ENCODE results near the gene MFSD6L. TPM values are rescaled to one million over a fixed set of nuclear protein-coding genes. Genes with fewer than 3 reads are reported as not detected.

Gene MFSD6L
- total and polyA plus RNA-seq, 2 of the 13 experiments (the other 11 are each of a cell fraction or from before 2014, with no cell fraction given) = not detected

DNA sequence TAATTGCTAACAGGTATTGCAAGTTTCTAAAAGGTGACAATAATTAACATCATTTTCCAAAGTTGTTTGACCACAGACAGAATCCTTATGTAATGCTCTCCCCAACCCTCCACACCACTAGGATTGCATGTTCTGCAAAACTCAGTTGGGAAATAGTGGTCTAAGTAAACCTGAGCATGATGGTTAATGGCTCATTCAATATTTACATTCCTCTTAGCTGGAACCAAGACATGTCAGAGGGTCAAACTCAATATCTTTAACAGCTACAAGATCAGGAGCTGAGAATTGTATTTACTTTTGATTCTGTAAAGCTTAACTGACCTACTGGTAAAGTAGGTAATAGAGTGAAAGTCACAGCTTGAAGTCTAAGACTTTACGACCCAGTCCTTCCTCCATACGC lies 10.2 kb downstream of the MFSD6L start (continued):
- TF ChIP-seq ZNF235 (CRISPR knock-in tag; IDR thresholded peaks at IDR 0.05; ENCODE audit: borderline replicate concordance) = no peak
- TF ChIP-seq SP140L (CRISPR knock-in tag; IDR thresholded peaks at IDR 0.05; ENCODE audit: borderline replicate concordance) = no peak
- TF ChIP-seq FOXP1 (IDR thresholded peaks at IDR 0.05) = no peak
- peak; percentile 39; the same call in 1 of the 2 replicates for TF ChIP-seq FOXP1 (CRISPR knock-in tag; IDR thresholded peaks at IDR 0.05)
- TF ChIP-seq SOX13 (IDR thresholded peaks at IDR 0.05) = no peak
- peak in 1 of 2 experiments; percentile 59; a peak in 1 of 4 replicates for TF ChIP-seq SOX13 (CRISPR knock-in tag; conservative IDR thresholded peaks at IDR 0.05 in 1 of 2, IDR thresholded peaks at IDR 0.05 in 1 of 2)
- TF ChIP-seq, protein P1, sequence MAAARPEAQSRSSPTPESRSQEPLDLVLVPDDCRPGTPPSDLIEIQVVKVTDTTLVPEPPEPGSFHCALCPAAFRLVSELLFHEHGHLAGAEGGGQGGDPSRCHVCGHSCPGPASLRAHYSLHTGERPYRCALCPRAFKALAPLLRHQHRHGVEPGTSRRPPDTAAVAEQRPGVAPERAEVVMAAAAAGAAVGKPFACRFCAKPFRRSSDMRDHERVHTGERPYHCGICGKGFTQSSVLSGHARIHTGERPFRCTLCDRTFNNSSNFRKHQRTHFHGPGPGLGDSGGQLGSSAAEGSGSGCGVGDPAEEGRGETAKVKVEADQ (CRISPR knock-in tag; IDR thresholded peaks at IDR 0.05; ENCODE audit: borderline replicate concordance) = no peak
- TF ChIP-seq ZMYM4 (CRISPR knock-in tag; IDR thresholded peaks at IDR 0.05) = peak; percentile 22; the same call in 1 of the 2 replicates
- peak; percentile 42 for TF ChIP-seq SKI (IDR thresholded peaks at IDR 0.05; ENCODE audit: partially characterized antibody)
- TF ChIP-seq MIER3 (CRISPR knock-in tag; IDR thresholded peaks at IDR 0.05; ENCODE audit: borderline replicate concordance) = peak; percentile 40; the same call in 1 of the 2 replicates
- TF ChIP-seq NKX3-1 (CRISPR knock-in tag; IDR thresholded peaks at IDR 0.05) = peak; percentile 73; the same call in 1 of the 2 replicates
- TF ChIP-seq KDM1A (CRISPR knock-in tag; IDR thresholded peaks at IDR 0.05) = peak; percentile 22; the same call in 1 of the 2 replicates
- TF ChIP-seq, protein P2, sequence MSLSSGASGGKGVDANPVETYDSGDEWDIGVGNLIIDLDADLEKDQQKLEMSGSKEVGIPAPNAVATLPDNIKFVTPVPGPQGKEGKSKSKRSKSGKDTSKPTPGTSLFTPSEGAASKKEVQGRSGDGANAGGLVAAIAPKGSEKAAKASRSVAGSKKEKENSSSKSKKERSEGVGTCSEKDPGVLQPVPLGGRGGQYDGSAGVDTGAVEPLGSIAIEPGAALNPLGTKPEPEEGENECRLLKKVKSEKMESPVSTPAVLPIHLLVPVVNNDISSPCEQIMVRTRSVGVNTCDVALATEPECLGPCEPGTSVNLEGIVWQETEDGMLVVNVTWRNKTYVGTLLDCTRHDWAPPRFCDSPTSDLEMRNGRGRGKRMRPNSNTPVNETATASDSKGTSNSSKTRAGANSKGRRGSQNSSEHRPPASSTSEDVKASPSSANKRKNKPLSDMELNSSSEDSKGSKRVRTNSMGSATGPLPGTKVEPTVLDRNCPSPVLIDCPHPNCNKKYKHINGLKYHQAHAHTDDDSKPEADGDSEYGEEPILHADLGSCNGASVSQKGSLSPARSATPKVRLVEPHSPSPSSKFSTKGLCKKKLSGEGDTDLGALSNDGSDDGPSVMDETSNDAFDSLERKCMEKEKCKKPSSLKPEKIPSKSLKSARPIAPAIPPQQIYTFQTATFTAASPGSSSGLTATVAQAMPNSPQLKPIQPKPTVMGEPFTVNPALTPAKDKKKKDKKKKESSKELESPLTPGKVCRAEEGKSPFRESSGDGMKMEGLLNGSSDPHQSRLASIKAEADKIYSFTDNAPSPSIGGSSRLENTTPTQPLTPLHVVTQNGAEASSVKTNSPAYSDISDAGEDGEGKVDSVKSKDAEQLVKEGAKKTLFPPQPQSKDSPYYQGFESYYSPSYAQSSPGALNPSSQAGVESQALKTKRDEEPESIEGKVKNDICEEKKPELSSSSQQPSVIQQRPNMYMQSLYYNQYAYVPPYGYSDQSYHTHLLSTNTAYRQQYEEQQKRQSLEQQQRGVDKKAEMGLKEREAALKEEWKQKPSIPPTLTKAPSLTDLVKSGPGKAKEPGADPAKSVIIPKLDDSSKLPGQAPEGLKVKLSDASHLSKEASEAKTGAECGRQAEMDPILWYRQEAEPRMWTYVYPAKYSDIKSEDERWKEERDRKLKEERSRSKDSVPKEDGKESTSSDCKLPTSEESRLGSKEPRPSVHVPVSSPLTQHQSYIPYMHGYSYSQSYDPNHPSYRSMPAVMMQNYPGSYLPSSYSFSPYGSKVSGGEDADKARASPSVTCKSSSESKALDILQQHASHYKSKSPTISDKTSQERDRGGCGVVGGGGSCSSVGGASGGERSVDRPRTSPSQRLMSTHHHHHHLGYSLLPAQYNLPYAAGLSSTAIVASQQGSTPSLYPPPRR (CRISPR knock-in tag; IDR thresholded peaks at IDR 0.05; ENCODE audit: borderline replicate concordance) = peak; percentile 95
- peak; percentile 99 for TF ChIP-seq HHEX (CRISPR knock-in tag; IDR thresholded peaks at IDR 0.05)
- TF ChIP-seq ZBTB34 (CRISPR knock-in tag; IDR thresholded peaks at IDR 0.05) = no peak
- 0 out of 2 replicates have a peak, but pooled peaks have one; percentile 28 for TF ChIP-seq CBFB (CRISPR knock-in tag; IDR thresholded peaks at IDR 0.05)
- no peak for TF ChIP-seq SOX6 (IDR thresholded peaks at IDR 0.05)
- TF ChIP-seq SOX6 (CRISPR knock-in tag; IDR thresholded peaks at IDR 0.05) = peak; percentile 56; the same call in 1 of the 2 replicates
- peak; percentile 35; the same call in 1 of the 2 replicates for TF ChIP-seq PPARG (CRISPR knock-in tag; conservative IDR thresholded peaks at IDR 0.05)
- 0 out of 2 replicates have a peak, but pooled peaks have one; percentile 23 for TF ChIP-seq KDM6A (CRISPR knock-in tag; IDR thresholded peaks at IDR 0.05; ENCODE audit: low read depth)
- TF ChIP-seq ARID5B (CRISPR knock-in tag; IDR thresholded peaks at IDR 0.05) = peak; percentile 81
